GM12864 (cell line): ENCODE measurements around the gene IFNA1.
"Not testable (repeated sequence)": the region's sequence is repeated elsewhere in the genome, so short reads cannot be mapped to it uniquely, and the experiment has no call there.

Experiments
- DNase-seq: peaks from one replicate; pipeline ENCODE4 v3.0.0-alpha.2; 2011; ENCODE audit warnings: low read depth
- H3K4me3 ChIP-seq: 2 replicates; pipeline ENCODE4 v1.5.1; 2011; ENCODE audit warnings: mild to moderate bottlenecking, low read depth, low read length, control low read depth
- CTCF ChIP-seq: IDR thresholded peaks from 2 replicates; pipeline ENCODE4 v1.5.1; 2011; ENCODE audit warnings: low read depth, mild to moderate bottlenecking, moderate library complexity, low read length, control low read depth, inconsistent platforms; ENCODE audit errors: missing control alignments

The IFNA1 gene

DNA sequence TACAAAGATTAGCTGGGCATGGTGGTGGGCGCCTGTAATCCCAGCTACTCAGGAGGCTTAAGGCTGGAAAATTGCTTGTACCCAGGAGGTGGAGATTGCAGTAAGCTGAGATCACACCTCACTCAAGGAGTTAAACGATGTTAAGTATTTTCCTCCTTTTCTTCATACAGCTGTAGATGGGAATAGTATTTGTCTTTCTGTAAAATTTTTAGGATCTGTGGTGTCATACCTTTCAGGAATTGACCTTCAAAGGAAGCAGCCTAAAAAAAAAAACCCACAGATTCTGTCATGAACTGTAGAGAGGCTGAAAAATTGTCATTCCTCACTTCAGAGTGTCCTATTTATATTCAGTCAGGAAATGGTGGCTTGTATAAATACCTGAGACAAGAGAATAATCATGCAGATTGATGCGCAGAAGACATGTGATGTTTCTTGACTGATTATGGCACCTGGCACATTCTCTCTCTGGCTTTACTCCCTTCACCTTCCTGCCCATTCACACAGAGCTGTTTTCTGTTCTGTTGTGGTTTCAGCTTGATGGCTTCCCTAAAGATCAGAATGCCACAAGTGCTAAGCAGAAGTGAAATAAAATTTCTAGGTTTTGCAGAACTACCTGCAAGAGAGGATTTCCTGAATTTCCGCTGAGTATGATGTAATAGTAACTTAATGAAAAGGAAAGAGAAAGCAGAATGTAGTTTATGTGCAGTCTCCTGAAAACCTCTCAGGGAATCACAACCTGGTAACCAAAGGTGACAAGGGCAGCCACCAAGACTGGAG lies 3.8 kb downstream of the IFNA1 start:
- TF ChIP-seq CTCF = no peak
- H3K4me3 ChIP-seq = no peak overlapping the region
- peak; percentile 51 for DNase-seq

DNA sequence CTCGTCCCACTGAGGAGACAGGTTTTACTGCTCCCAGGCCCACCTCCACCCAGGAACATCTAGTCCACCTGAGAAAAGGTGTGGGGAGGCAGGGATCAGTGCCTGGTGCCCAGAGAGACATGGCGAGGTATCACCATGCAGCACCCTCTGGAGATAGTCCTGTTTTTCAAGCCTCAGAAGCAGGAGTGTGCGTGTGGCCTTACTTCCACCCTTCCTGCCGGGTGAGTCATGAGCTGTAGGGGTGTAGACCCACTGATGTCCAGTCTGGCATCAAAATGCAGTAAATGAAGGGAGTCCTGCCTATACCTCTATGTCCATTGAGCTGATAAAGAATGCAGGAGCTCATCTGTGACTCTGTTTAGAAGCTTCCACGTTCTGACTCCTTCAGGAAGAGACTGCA lies 9.1 kb downstream of the IFNA1 start:
- H3K4me3 ChIP-seq, DNase-seq: not testable (repeated sequence)

DNA sequence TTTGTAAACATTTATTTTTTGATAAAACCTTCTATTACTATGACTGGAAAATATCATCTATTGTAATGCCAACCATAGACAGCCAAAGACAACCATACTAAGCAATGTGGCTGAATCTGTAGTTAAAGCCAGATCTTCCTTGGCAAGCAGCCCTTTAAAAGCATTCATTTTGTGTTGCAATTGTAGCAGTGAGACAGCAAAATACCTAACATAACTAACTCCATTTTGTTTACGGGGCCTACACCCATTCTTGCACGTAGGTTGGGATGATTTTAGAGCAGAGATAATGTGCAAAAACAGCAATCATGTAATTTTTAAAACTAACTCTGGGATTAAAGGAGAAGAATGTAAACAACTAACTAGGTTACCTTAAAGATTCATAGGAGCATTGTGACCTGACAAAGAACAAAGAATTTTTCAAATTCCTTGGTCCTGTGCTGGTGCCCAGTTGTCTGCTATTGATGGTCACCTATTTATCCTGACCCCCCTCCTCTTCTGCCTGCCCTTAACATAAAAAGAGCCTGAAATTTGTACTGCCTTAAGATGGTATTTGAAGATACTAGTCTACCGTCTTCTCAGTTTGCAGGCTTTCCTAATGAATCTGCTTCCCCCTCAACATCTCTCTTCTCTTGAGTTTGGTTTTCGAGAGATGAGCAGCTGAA lies 10.6 kb downstream of the IFNA1 start:
- no peak for DNase-seq
- TF ChIP-seq CTCF = no peak
- no peak overlapping the region for H3K4me3 ChIP-seq

- TF ChIP-seq CTCF = no peak
- H3K4me3 ChIP-seq = no peak overlapping the region
- DNase-seq = no peak
Measured at GRCh38 chr9:21452681-21453080, 12.4 kb downstream of the IFNA1 start.

DNA sequence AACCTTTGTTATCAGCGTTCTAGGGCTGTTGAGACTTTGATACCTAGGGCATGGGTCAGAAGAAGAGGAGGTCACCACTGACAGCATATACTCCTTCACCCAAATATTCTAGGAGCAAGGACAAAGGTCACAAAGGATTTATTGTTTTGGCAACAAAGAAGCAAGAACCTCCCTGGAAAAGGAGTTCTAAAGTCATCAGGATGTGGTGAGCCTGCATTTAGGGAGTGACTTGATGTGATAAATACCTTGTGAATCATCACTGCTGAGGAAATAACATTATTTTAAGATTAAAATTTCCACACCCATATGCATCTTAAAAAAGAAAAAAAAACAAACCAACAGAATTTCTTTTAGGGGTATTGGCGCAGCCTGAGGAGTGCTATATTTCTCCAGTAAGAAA lies 13.9 kb downstream of the IFNA1 start:
- DNase-seq = no peak
- no peak for TF ChIP-seq CTCF
- H3K4me3 ChIP-seq = no peak overlapping the region

GRCh38 chr9:21455320-21455719 lies 15.1 kb downstream of the IFNA1 start:
- no peak overlapping the region for H3K4me3 ChIP-seq
- peak; percentile 83 for TF ChIP-seq CTCF
- DNase-seq = no peak

DNA sequence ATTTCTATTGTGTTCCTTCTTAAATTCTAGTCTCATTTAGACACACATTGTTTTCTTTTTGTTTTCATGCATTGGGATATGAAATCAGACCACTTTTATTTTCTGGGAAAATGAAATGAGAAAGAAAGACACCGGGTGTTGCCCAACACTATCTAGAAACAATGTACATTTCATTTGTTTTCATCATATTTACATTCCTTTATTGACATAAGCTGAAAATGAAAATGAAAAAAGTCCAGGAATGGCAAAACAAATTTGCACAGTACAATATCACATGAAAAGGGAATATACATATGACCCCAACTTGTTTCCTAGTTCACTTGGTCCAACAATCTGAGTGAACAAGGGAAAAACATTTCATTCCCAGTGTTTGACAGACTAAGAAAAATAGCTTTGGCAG lies 21.1 kb downstream of the IFNA1 start:
- DNase-seq = no peak

More for the DNA sequence above, 21.1 kb downstream of the IFNA1 start:
- no peak overlapping the region for H3K4me3 ChIP-seq
- no peak for TF ChIP-seq CTCF
